K562 (cell line): ENCODE results near the gene RFT1. TPM values are rescaled to one million over a fixed set of nuclear protein-coding genes. Genes with fewer than 3 reads are reported as not detected.

Experiments
- ATAC-seq: fragments of 200-7000 bp; cut with Tn5 transposase; 3 replicates; pipeline ENCODE4 v1.9.1; 2020; ENCODE audit warnings: moderate library complexity
- BruUV-seq: library from RNA; stranded (reverse); fragments of 400-500 nt; replicated peaks from 2 replicates; lab custom pipeline; 2021; lab: Mats Ljungman, UMichigan
- CTCF ChIA-PET: fragments of 300-600 bp; formaldehyde crosslinking; extraction: SDS; loops from one replicate; lab custom pipeline; 2021; ENCODE audit warnings: low intra/inter-chr PET ratio; lab: Yijun Ruan, JAX
- POLR2A ChIA-PET: fragments of 300-600, 350-650 bp; sonication (Branson Sonifier 250); formaldehyde crosslinking; extraction: SDS; loops from one replicate; lab custom pipeline; 2021; ENCODE audit warnings: antibody characterized with exemption, inconsistent platforms; lab: Yijun Ruan, JAX
- DNase-seq, 4 experiments: peaks; one replicate each; pipeline versions ENCODE4 v3.0.0 to v3.0.0-alpha.2; 2011 to 2018; ENCODE audit warnings: low spot score in 3 of 4, mixed read lengths in 3 of 4; ENCODE audit errors: extremely low read depth in 1 of 4
- FAIRE-seq: peaks from 2 replicates; lab custom pipeline; 2011; peaks lifted over from hg19 to GRCh38; lab: Jason Lieb, UNC
- H2AFZ ChIP-seq: 2 replicates; pipeline ENCODE4 v1.6.0; 2011; ENCODE audit warnings: low read depth, low read length, control low read depth, inconsistent platforms
- H3K27ac ChIP-seq: fragments of 200-600 bp; 3 replicates; pipeline ENCODE4 v1.8.0; 2011; ENCODE audit warnings: low read depth, mild to moderate bottlenecking, control low read depth, inconsistent platforms, low read length, moderate library complexity, mixed read lengths; ENCODE audit errors: extremely low read depth
- H3K27me3 ChIP-seq, 2 experiments: fragments of 300-600 bp in 1 of 2; 2 replicates in 1 of 2; 3 replicates in 1 of 2; pipeline versions ENCODE4 v1.6.0 to v1.8.0; 2011; ENCODE audit warnings: inconsistent platforms in 2 of 2, low read length in 2 of 2, mild to moderate bottlenecking in 1 of 2, mixed read lengths in 1 of 2, moderate library complexity in 1 of 2; ENCODE audit not compliant: control insufficient read depth in 2 of 2, insufficient read depth in 2 of 2
- H3K36me3 ChIP-seq: fragments of 300-600 bp; 3 replicates; pipeline ENCODE4 v1.8.0; 2011; ENCODE audit warnings: mild to moderate bottlenecking, low read length, inconsistent platforms; ENCODE audit not compliant: control insufficient read depth, insufficient read depth
- H3K4me1 ChIP-seq, 2 experiments: fragments of 200-600 bp in 1 of 2; replicated peaks in 1 of 2; 2 replicates in 1 of 2; 3 replicates in 1 of 2; pipeline versions ENCODE4 v1.5.1 to v1.8.0; 2011; ENCODE audit warnings: inconsistent platforms in 2 of 2, low read length in 2 of 2, mild to moderate bottlenecking in 1 of 2, mixed read lengths in 1 of 2, moderate library complexity in 1 of 2; ENCODE audit not compliant: control insufficient read depth in 2 of 2, insufficient read depth in 2 of 2
- H3K4me2 ChIP-seq: 2 replicates; pipeline ENCODE4 v1.6.1; 2011; ENCODE audit warnings: low read length, control low read depth, inconsistent platforms, mixed read lengths; ENCODE audit not compliant: insufficient read depth
- H3K4me3 ChIP-seq: fragments of 200-600 bp; sonication (generic), shearing (Covaris generic); 2 replicates; pipeline ENCODE4 v1.5.1; 2016; ENCODE audit warnings: control low read depth, inconsistent platforms
- H3K79me2 ChIP-seq: fragments of 200-600 bp; 3 replicates; pipeline ENCODE4 v1.8.0; 2011; ENCODE audit warnings: low read length, inconsistent platforms; ENCODE audit not compliant: control insufficient read depth, insufficient read depth
- H3K9ac ChIP-seq, 2 experiments: 2 replicates each; pipeline versions ENCODE4 v1.6.0 to v1.6.1; 2011; ENCODE audit warnings: low read depth in 2 of 2, low read length in 2 of 2, control low read depth in 1 of 2, inconsistent platforms in 1 of 2, mild to moderate bottlenecking in 1 of 2, mixed read lengths in 1 of 2; ENCODE audit not compliant: insufficient read depth in 1 of 2
- H3K9me1 ChIP-seq: one replicate; pipeline ENCODE4 v1.6.0; 2011; ENCODE audit warnings: inconsistent platforms, mild to moderate bottlenecking, low read length, moderate library complexity; ENCODE audit not compliant: control insufficient read depth, insufficient read depth
- H3K9me3 ChIP-seq: replicated peaks from 2 replicates; pipeline ENCODE4 v1.5.1; 2011; ENCODE audit warnings: low read depth, low read length, inconsistent platforms; ENCODE audit not compliant: control insufficient read depth, insufficient read depth
- H4K20me1 ChIP-seq: replicated peaks from 2 replicates; pipeline ENCODE4 v1.6.1; 2011; ENCODE audit warnings: low read length, inconsistent platforms, mixed read lengths; ENCODE audit not compliant: control insufficient read depth, insufficient read depth
- HDAC1 ChIP-seq, 2 experiments: fragments of 450-650 bp; IDR thresholded peaks; 2 replicates each; pipeline ENCODE4 v1.6.1; 2016 to 2017; ENCODE audit warnings: inconsistent platforms in 1 of 2, mild to moderate bottlenecking in 1 of 2, moderate library complexity in 1 of 2
- JUND ChIP-seq, 2 experiments: IDR thresholded peaks; 2 replicates in 1 of 2; 3 replicates in 1 of 2; pipeline ENCODE4 v1.6.1; 2011; ENCODE audit warnings: borderline replicate concordance in 2 of 2, low read depth in 2 of 2, low read length in 2 of 2, improper control_type of control experiment in 1 of 2, missing biosample characterization in 1 of 2, missing genetic modification characterization in 1 of 2, missing genetic modification reagents in 1 of 2
- NFYB ChIP-seq: IDR thresholded peaks from 2 replicates; pipeline ENCODE4 v1.6.1; 2011; ENCODE audit warnings: mild to moderate bottlenecking, moderate library complexity; ENCODE audit not compliant: insufficient read length; ENCODE audit errors: extremely low read depth
- ZZZ3 ChIP-seq: fragments of 450-650 bp; IDR thresholded peaks from 2 replicates; pipeline ENCODE4 v1.6.1; 2016; ENCODE audit warnings: antibody characterized with exemption, mild to moderate bottlenecking, moderate library complexity
- WGBS: fragments of 100-300 bp; shearing (Covaris generic); methylation state at CpG from one replicate; pipeline ENCODE4 v1.1.6; 2016; ENCODE audit warnings: low coverage, mixed read lengths; ENCODE audit not compliant: insufficient coverage; ENCODE audit errors: missing lambda C conversion rate; 5-methylcytosine and 5-hydroxymethylcytosine counted together
- in situ Hi-C: fragments of 300-500 bp; cut with MboI; formaldehyde crosslinking; loops from 4 replicates; pipeline ENCODE4 v1.15.0; 2018; ENCODE audit warnings: inconsistent platforms, mixed read lengths
- intact Hi-C: fragments of 100-400 bp; cut with micrococcal nuclease; formaldehyde crosslinking; loops from 2 replicates; pipeline ENCODE4 v1.14.2; 2022
- polyA plus RNA-seq, 8 experiments: library from polyadenylated mRNA; depleted of rRNA in 4 of 8; stranded (reverse) in 5 of 8; unstranded in 3 of 8; fragments of >200 nt; fragmentation: Nextera tagmentation in 2 of 8; fragmentation: Illumina TruSeq in 1 of 8; extraction: Ambion mirVana in 2 of 8; extraction: Trizol in 1 of 8; gene quantifications; 2 replicates each; pipeline versions ENCODE4 v1.2.1 to v1.2.3, GENCODE V29; 2011 to 2014; ENCODE audit warnings: inconsistent platforms in 1 of 8, missing spikeins in 1 of 8
- total RNA-seq, 7 experiments: library from RNA; depleted of rRNA in 6 of 7; stranded (reverse); fragments of >200 nt in 6 of 7; fragmentation: Illumina TruSeq in 2 of 7; extraction: Trizol in 2 of 7; gene quantifications; 2 replicates each; pipeline versions ENCODE4 v1.2.1 to v1.2.3, GENCODE V29; 2011 to 2021; ENCODE audit warnings: low replicate concordance in 1 of 7
- TF ChIP-seq, protein P1 (sequence below): fragments of 150-350 bp; conservative IDR thresholded peaks from 2 replicates; pipeline ENCODE4 v1.6.1; 2014; ENCODE audit warnings: low read length
- TF ChIP-seq, protein P2 (sequence below): fragments of 250-450 bp; sonication (Bioruptor Pico); IDR thresholded peaks from 2 replicates; pipeline ENCODE4 v1.8.0; 2021; ENCODE audit warnings: borderline replicate concordance, mild to moderate bottlenecking, moderate library complexity; ENCODE audit not compliant: poor library complexity, severe bottlenecking

The RFT1 gene
- total and polyA plus RNA-seq, 9 of the 15 experiments (the other 6 are each of a cell fraction or from before 2014, with no cell fraction given), result 4.4 to 23.8 (median 8.9) TPM

DNA sequence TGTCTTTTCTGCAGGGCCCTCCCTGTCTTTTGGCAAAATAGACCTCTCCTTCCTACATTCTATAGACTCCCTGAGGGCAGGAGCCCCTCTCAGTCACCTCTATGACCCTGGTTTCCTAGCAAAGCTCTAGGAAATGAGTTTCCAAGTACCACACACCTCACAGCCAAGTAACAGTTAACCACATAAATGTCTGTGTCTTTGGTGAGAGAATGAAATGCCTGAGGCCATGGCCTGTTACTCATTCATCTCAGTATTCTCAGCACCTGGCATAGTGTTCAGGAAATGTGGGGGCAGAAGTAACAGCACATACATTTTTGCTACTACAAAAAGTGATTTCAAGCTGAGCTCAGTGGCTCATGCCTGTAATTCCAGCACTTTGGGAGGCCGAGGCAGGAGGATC, 21.0 kb downstream of the RFT1 start (continued):
- TF ChIP-seq, protein P1, sequence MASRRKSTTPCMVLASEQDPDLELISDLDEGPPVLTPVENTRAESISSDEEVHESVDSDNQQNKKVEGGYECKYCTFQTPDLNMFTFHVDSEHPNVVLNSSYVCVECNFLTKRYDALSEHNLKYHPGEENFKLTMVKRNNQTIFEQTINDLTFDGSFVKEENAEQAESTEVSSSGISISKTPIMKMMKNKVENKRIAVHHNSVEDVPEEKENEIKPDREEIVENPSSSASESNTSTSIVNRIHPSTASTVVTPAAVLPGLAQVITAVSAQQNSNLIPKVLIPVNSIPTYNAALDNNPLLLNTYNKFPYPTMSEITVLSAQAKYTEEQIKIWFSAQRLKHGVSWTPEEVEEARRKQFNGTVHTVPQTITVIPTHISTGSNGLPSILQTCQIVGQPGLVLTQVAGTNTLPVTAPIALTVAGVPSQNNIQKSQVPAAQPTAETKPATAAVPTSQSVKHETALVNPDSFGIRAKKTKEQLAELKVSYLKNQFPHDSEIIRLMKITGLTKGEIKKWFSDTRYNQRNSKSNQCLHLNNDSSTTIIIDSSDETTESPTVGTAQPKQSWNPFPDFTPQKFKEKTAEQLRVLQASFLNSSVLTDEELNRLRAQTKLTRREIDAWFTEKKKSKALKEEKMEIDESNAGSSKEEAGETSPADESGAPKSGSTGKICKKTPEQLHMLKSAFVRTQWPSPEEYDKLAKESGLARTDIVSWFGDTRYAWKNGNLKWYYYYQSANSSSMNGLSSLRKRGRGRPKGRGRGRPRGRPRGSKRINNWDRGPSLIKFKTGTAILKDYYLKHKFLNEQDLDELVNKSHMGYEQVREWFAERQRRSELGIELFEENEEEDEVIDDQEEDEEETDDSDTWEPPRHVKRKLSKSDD, result no peak

DNA sequence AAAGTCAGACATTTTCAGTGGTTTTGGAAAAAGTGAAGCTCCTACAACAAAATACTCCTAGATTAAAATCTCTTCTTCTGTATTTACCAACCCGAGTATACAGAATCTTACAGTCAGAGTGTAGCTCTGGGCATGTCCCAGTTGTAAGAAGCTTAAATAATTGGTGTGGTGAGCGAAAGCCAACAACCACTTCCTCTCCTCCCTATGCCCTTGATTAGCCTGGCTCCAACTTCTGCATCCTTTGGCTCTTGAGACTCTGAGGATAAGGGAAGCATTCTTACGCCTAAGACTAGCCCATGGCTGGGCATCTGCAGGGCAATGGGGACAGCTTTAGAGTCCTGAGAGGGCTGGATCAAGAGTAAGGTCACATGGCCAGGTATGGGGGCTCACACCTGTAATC, 25.5 kb downstream of the RFT1 start:
- Histone ChIP-seq H3K27me3 (no peaks in the 10 kb centered on the region), H2AFZ (no peak overlapping the region), H3K27ac (no peak overlapping the region), H3K9me1 (no peaks in the 10 kb centered on the region), H3K9me3 (no peaks in the 10 kb centered on the region), H3K4me3 (no peak overlapping the region), H3K4me2 (no peak overlapping the region), H3K79me2 (no peaks in the 10 kb centered on the region), H4K20me1 (no peaks in the 10 kb centered on the region), H3K9ac (no peak overlapping the region), H3K36me3 (peaks cover 6% of the 10 kb centered on the region; the same call in 2 of the 3 replicates), H3K4me1 (peaks cover 8 to 16% of the 10 kb centered on the region in 2 experiments; a peak in 4 of 5 replicates)
- in situ Hi-C loops, result no loop called here
- intact Hi-C loops, result no loop called here
- CTCF ChIA-PET, result no interaction called here
- WGBS, result 55% methylated on average over 3 of the region's 3 CpGs
- POLR2A ChIA-PET, result interaction anchor here (1.0 to 1.3 kb wide), 3 partner anchors 10 to 17 kb away, joined by 3 to 4 read pairs (median 3); no protein-coding TSS in a partner anchor
- TF ChIP-seq JUND (IDR thresholded peaks at IDR 0.05; ENCODE audit: borderline replicate concordance, low read depth, low read length), result no peak
- no peak for TF ChIP-seq JUND (tag; IDR thresholded peaks at IDR 0.05; ENCODE audit: borderline replicate concordance, low read depth, low read length)
- no peak for TF ChIP-seq HDAC1 (IDR thresholded peaks at IDR 0.05)
- TF ChIP-seq ZZZ3, result no peak
- TF ChIP-seq, protein P2, sequence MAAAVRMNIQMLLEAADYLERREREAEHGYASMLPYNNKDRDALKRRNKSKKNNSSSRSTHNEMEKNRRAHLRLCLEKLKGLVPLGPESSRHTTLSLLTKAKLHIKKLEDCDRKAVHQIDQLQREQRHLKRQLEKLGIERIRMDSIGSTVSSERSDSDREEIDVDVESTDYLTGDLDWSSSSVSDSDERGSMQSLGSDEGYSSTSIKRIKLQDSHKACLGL, result no peak
- TF ChIP-seq NFYB, result no peak
- ATAC-seq (no peak), FAIRE-seq (no peak), DNase-seq (no peak)
- no TSS peak for BruUV-seq
